ENCODE data around the gene USP26.
"Not testable (repeated sequence)": the region's sequence is repeated elsewhere in the genome, so short reads cannot be mapped to it uniquely, and the experiment has no call there.

The USP26 gene
- total RNA-seq = 0 reads per million in 2 experiments

- no peak for DNase-seq (ENCODE audit: low read depth)
Observed at GRCh38 chrX:133097031-133097430, at the start of gene USP26. TSS of gene USP26 (minus strand) at chrX:133097109. CDS start at chrX:133028220, 68,889 bp downstream.

GRCh38 chrX:133134282-133134681, 37.4 kb upstream of the USP26 start:
- DNase-seq (ENCODE audit: low read depth) = no peak

GRCh38 chrX:133120406-133120805, 23.5 kb upstream of the USP26 start:
- DNase-seq (ENCODE audit: low read depth) = no peak

- no peak for DNase-seq (ENCODE audit: low read depth)
Observed at GRCh38 chrX:133094098-133094731, 2.7 kb downstream of the USP26 start.

GRCh38 chrX:133090236-133090809, 6.6 kb downstream of the USP26 start:
- no peak for DNase-seq (ENCODE audit: low read depth)

- DNase-seq (ENCODE audit: low read depth) = no peak
Observed at GRCh38 chrX:133089411-133089810, 7.5 kb downstream of the USP26 start.

GRCh38 chrX:133085785-133086184, 11.1 kb downstream of the USP26 start:
- no peak for DNase-seq (ENCODE audit: low read depth)

GRCh38 chrX:133085056-133085455, 11.9 kb downstream of the USP26 start:
- DNase-seq (ENCODE audit: low read depth) = not testable (repeated sequence)

GRCh38 chrX:133083899-133084298, 13.0 kb downstream of the USP26 start:
- no peak for DNase-seq (ENCODE audit: low read depth)

- DNase-seq (ENCODE audit: low read depth) = no peak
Observed at GRCh38 chrX:133081990-133082389, 14.9 kb downstream of the USP26 start.

- not testable (repeated sequence) for DNase-seq (ENCODE audit: low read depth)
Observed at GRCh38 chrX:133077856-133078255, 19.1 kb downstream of the USP26 start.

GRCh38 chrX:133072566-133072965, 24.3 kb downstream of the USP26 start:
- DNase-seq (ENCODE audit: low read depth) = no peak

- no peak for DNase-seq (ENCODE audit: low read depth)
Observed at GRCh38 chrX:133068461-133068860, 28.4 kb downstream of the USP26 start.

GRCh38 chrX:133056341-133056740, 40.6 kb downstream of the USP26 start:
- DNase-seq (ENCODE audit: low read depth) = no peak

- no peak for DNase-seq (ENCODE audit: low read depth)
Observed at GRCh38 chrX:133054761-133055405, 42.0 kb downstream of the USP26 start.

- no peak for DNase-seq (ENCODE audit: low read depth)
Observed at GRCh38 chrX:133053861-133054598, 42.9 kb downstream of the USP26 start.

GRCh38 chrX:133048751-133049150, 48.2 kb downstream of the USP26 start:
- DNase-seq (ENCODE audit: low read depth) = no peak

- DNase-seq (ENCODE audit: low read depth) = no peak
Observed at GRCh38 chrX:133046601-133047000, 50.3 kb downstream of the USP26 start.

GRCh38 chrX:133045986-133046385, 50.9 kb downstream of the USP26 start:
- no peak for DNase-seq (ENCODE audit: low read depth)

GRCh38 chrX:133044145-133044786, 52.6 kb downstream of the USP26 start:
- not testable (repeated sequence) for DNase-seq (ENCODE audit: low read depth)

GRCh38 chrX:133042260-133042659, 54.6 kb downstream of the USP26 start:
- no peak for DNase-seq (ENCODE audit: low read depth)

- DNase-seq (ENCODE audit: low read depth) = no peak
Observed at GRCh38 chrX:133033010-133033409, 63.9 kb downstream of the USP26 start.
